GM15510 (cell line): ENCODE measurements around the gene PPFIA2.

Source experiments
- POLR2A ChIP-seq: IDR thresholded peaks from 3 replicates; pipeline ENCODE4 v1.6.1; 2011; ENCODE audit warnings: borderline replicate concordance; ENCODE audit not compliant: insufficient read length; ENCODE audit errors: extremely low read depth

Gene PPFIA2

DNA sequence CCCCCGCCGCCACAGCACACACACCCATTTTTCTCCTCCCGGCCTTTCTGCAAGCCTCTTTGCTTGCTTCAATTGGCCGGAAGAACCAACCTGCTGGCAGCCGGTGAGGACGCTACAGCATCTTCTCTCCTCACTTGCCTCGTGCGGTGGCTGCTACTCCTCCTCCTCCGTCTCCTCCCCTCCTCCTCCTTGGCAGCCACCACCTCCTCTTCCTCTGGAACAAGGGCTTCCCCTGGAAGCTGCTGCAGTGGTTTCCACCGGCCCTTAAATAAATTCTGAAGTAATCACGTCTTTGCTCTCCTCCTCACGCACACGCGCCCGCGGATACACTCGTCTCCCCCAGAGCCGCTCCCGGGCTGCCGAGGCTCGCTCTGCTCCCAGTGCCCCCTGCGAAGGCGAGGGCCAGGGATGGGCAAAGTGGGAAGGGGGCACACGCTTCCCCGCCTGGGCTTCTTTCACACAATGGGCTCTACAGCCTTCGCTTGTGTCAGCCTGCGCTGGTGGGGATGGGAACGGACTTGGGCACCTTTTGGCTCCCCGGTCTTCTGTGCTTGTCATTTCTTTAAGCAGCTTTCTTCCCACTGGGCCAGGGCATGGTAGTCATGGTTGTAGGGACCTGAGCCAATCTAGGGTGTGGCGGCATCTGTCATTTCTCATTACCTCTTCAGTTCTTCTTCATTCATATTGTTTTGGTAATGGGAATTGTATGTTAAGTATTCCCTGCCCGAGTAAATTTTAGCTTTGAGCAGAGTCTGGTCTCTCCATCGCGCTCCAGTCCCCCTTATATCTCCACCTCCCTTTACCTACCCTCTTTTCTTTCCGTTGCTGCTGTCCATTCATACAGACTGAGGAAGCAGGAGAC lies at the start of gene PPFIA2:
TSS of gene PPFIA2 (minus strand) at position 161 of the 862 bp plus-strand sequence.
- no peak for TF ChIP-seq POLR2A

DNA sequence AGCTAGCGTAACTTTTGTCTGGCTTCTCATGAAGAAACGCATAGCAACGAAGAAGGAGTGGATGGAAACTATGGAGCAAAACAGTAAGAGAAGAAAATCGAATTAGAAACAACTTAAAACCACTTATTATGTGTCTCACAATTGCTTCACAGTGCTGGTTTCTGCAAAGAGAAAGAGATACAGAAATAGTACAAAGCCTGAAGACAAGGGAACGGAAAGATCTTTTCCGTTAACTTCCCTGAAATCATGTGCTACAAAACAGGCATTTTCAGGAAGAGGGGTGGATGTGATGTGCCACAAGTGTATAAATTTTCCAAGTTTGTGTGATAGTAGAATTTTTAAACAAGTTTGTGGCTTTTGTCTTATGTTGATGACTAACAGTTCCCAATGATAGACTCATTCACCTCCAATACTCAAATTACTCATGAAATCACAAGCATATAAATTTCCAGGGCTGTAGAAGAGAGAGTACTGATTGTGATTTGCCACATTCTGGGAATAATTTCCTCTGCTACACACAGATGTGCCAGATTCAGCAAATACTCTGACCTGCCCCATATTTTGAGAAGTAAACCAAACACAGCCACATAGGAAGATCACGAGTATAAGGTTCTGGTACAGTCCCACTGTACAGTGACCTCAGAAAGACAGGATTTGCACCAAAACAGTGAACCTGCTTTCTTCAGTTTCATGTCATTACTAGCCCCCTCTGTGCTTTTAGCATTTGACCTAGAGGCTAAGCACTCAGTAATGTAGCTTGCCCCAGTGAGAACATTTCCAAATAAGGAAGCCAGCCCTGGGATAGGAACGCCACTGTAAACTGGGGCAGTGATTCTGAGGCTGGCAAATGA lies 41.4 kb upstream of the PPFIA2 start:
- no peak for TF ChIP-seq POLR2A

- no peak for TF ChIP-seq POLR2A
These were observed 39.1 kb upstream of the PPFIA2 start for GRCh38 chr12:81798294-81798693.

GRCh38 chr12:81797100-81797499 lies 38.0 kb upstream of the PPFIA2 start:
- no peak for TF ChIP-seq POLR2A

- no peak for TF ChIP-seq POLR2A
These were observed 33.5 kb upstream of the PPFIA2 start for GRCh38 chr12:81792666-81793065.

DNA sequence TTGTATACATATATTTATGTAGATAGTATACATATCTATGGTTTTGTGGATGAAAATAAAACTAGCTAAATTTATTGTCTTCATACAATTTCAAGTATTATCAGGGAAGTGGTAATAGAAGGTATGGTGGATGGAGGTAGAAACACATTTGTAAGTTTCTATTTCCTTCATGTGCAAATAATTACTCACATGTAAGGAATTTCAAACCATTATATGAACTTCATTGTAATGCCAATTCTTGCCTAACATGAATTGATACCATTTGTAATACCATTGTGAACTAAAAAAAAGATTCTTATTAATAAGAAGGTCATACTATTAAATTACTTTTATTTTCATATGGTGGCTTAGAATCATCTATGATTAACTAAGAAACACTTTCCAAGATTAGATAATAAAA lies 20.1 kb upstream of the PPFIA2 start:
- TF ChIP-seq POLR2A, result no peak

DNA sequence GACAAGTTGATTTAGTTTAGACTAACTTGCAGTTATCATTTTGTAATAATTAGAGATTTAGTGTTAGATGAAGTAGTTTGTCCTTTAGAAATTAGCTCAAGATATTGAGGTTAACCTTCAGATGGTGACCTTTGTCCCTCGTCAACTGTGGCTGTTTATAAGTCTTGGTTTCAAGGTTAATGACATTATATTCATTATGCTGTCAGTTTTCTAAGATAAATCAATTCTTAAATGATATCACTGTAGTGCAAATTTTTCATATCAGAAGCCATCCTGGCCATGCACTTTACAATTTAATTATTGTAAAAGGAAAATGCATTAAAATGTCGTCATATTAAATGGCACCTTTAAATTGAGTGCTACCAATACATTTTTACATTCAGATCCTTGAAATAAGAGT lies 19.6 kb upstream of the PPFIA2 start:
- TF ChIP-seq POLR2A, result no peak

GRCh38 chr12:81758421-81759189 lies 545 bp downstream of the PPFIA2 start:
- TF ChIP-seq POLR2A, result no peak

DNA sequence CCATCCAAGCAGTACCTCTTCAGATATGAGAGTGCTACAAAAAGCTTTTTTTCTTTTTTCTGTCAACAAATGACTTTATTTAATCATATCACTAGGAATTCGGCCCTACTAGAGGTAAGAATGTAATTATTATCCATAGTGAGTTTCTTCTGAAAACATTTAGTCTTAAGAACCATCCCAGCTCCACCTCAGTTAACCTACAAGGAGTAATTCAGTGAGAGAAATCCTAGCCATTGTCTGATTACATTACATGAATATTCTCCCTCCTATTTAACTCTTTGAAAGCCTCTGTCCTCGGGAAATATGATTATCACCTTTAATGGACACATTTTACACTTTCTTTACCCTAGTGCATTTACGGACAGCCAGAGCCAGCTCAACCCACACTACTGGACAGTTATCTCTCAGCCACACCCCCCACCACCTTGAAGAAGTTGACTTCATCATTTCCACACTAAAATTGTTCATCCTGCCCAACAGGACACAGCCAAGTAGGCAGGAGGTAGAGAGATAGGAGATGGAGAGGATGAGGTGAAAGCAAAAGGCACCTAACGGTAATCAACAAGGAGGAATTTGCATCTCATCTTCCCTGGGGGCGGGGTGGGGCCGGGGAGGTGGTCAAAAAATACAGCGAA lies 1.3 kb downstream of the PPFIA2 start:
- TF ChIP-seq POLR2A, result no peak

DNA sequence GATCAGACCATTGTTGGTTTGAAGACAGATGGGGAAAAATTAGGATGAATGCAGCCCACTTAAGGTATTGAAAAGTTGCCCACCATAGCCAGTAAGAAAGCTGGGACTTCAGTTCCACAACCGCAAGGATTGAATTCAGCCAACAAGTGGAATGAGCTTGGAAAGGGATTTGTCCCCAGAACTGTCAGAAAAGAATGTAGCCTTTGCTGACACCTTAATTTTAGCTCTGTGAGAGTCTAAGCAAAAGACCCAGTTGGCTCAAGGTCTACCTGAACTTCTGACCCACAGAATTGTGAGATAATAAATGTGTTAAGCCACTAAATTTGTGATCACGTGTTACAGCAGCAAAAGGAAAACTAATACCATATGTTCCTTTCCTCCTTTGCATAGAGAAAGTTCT lies 29.4 kb downstream of the PPFIA2 start:
- no peak for TF ChIP-seq POLR2A

DNA sequence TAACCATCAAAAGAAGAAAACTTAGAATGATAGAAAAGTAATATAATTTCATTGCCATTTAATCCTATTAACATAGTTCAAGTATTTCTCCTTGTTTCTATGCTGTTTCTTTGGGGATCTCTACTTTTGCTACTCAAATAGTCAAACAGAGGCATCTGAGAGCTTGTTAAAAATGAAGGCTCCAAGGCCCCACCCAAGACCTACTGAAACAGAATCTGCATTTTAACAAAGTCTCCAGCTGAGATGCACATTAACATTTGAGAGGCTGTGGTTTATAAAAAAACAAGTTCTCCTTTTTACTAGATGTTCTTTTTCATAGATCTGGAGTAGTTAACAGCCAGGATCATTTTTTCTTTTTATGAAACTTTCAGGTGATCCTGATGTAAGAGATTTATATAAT lies 31.8 kb downstream of the PPFIA2 start:
- no peak for TF ChIP-seq POLR2A

GRCh38 chr12:81726634-81727033 lies 32.5 kb downstream of the PPFIA2 start:
- TF ChIP-seq POLR2A, result no peak

GRCh38 chr12:81723361-81723760 lies 35.8 kb downstream of the PPFIA2 start:
- no peak for TF ChIP-seq POLR2A

- no peak for TF ChIP-seq POLR2A
These were observed 37.1 kb downstream of the PPFIA2 start for GRCh38 chr12:81722004-81722403.
